Fibroblast of pulmonary artery (primary cell): ENCODE results near the gene CYP3A4.
"Not testable (repeated sequence)": the region's sequence is repeated elsewhere in the genome, so short reads cannot be mapped to it uniquely, and the experiment has no call there.

Experiments
- DNase-seq: peaks from one replicate; pipeline ENCODE4 v3.0.0-alpha.2; 2010; ENCODE audit warnings: low read depth
- H3K4me3 ChIP-seq: replicated peaks from 2 replicates; pipeline ENCODE4 v1.5.1; 2011; ENCODE audit warnings: low read depth, mild to moderate bottlenecking, control low read depth, low read length, moderate library complexity
- CTCF ChIP-seq: IDR thresholded peaks from 2 replicates; pipeline ENCODE4 v1.5.1; 2011; ENCODE audit warnings: mild to moderate bottlenecking, control low read depth, low read length, inconsistent platforms; ENCODE audit errors: missing control alignments

Gene CYP3A4

GRCh38 chr7:99792967-99793366, 9.0 kb upstream of the CYP3A4 start:
- no peak for TF ChIP-seq CTCF
- no peak for DNase-seq
- H3K4me3 ChIP-seq, result no peak overlapping the region

GRCh38 chr7:99791667-99792369, 7.8 kb upstream of the CYP3A4 start:
- DNase-seq, result no peak
- no peak for TF ChIP-seq CTCF
- no peak overlapping the region for H3K4me3 ChIP-seq

GRCh38 chr7:99791021-99791420, 7.0 kb upstream of the CYP3A4 start:
- no peak overlapping the region for H3K4me3 ChIP-seq
- TF ChIP-seq CTCF, result no peak
- DNase-seq, result no peak

- H3K4me3 ChIP-seq, result no peak overlapping the region
- TF ChIP-seq CTCF, result no peak
- DNase-seq, result no peak
Measured at GRCh38 chr7:99790407-99790806, 6.4 kb upstream of the CYP3A4 start.

GRCh38 chr7:99789441-99790070, 5.6 kb upstream of the CYP3A4 start:
- no peak for DNase-seq
- H3K4me3 ChIP-seq, result no peak overlapping the region
- no peak for TF ChIP-seq CTCF

GRCh38 chr7:99788554-99788953, 4.6 kb upstream of the CYP3A4 start:
- no peak for DNase-seq
- H3K4me3 ChIP-seq, result no peak overlapping the region
- no peak for TF ChIP-seq CTCF

- H3K4me3 ChIP-seq, result no peak overlapping the region
- TF ChIP-seq CTCF, result no peak
- no peak for DNase-seq
Measured at GRCh38 chr7:99786726-99787335, 2.8 kb upstream of the CYP3A4 start.

- not testable (repeated sequence) for H3K4me3 ChIP-seq, DNase-seq
Measured at GRCh38 chr7:99785654-99786053, 1.7 kb upstream of the CYP3A4 start.
